Stimulated activated naive CD8-positive, alpha-beta T cell treated with anti-CD3 and anti-CD28 coated beads, Interleukin-15, Interleukin-2, amounts not matched to agents 100 ng/mL and 50 ng/mL, for 24 hours (primary cell): Measurements from ENCODE around the gene PTPRZ1.

Source experiments
- H3K27ac Mint-ChIP-seq: one replicate; pipeline ENCODE4 v1.8.0; 2021; ENCODE audit warnings: mild to moderate bottlenecking, mixed read lengths
- H3K27me3 Mint-ChIP-seq: one replicate; pipeline ENCODE4 v1.8.0; 2021; ENCODE audit warnings: mixed read lengths
- H3K36me3 Mint-ChIP-seq: one replicate; pipeline ENCODE4 v1.8.0; 2021; ENCODE audit warnings: low read depth, mixed read lengths
- H3K4me1 Mint-ChIP-seq: one replicate; pipeline ENCODE4 v1.8.0; 2021; ENCODE audit warnings: low read depth, mixed read lengths
- H3K4me3 Mint-ChIP-seq: one replicate; pipeline ENCODE4 v1.8.0; 2021; ENCODE audit warnings: mild to moderate bottlenecking, mixed read lengths
- H3K9me3 Mint-ChIP-seq: one replicate; pipeline ENCODE4 v1.8.0; 2021; ENCODE audit warnings: mixed read lengths

Gene PTPRZ1

GRCh38 chr7:122072272-122072671, 199.3 kb downstream of the PTPRZ1 start:
- H3K4me3 Mint-ChIP-seq, result no peak overlapping the region
- H3K27me3 Mint-ChIP-seq, result no peaks in the 10 kb centered on the region
- H3K4me1 Mint-ChIP-seq, result no peaks in the 10 kb centered on the region
- peaks cover 6% of the 10 kb centered on the region for H3K9me3 Mint-ChIP-seq
- H3K27ac Mint-ChIP-seq, result no peak overlapping the region
- H3K36me3 Mint-ChIP-seq, result no peaks in the 10 kb centered on the region

GRCh38 chr7:122072924-122073599, 200.1 kb downstream of the PTPRZ1 start:
- no peak overlapping the region for H3K27ac Mint-ChIP-seq
- H3K27me3 Mint-ChIP-seq, result no peaks in the 10 kb centered on the region
- no peaks in the 10 kb centered on the region for H3K36me3 Mint-ChIP-seq
- H3K4me1 Mint-ChIP-seq, result no peaks in the 10 kb centered on the region
- no peak overlapping the region for H3K4me3 Mint-ChIP-seq
- H3K9me3 Mint-ChIP-seq, result peaks cover 6% of the 10 kb centered on the region

DNA sequence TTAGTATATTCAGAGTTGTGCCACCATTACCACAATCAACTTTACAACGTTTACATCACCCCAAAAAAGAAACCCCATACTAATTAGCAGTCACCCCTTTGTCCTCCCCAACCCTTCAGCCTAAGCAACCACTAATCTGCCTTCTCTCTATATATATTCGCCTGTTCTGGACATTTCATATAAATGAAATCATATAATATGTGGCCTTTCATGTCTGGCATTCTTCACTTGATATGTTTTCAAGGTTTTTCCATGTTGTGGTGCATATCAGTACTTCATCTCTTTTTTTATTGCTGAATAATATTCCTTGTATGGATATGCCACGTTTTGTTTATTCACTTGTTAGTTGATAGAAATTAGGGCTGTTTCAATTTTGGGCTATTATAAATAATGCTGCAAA, 200.7 kb downstream of the PTPRZ1 start:
- no peak overlapping the region for H3K27ac Mint-ChIP-seq
- H3K27me3 Mint-ChIP-seq, result no peaks in the 10 kb centered on the region
- H3K4me3 Mint-ChIP-seq, result no peak overlapping the region
- no peaks in the 10 kb centered on the region for H3K36me3 Mint-ChIP-seq
- H3K4me1 Mint-ChIP-seq, result no peaks in the 10 kb centered on the region
- H3K9me3 Mint-ChIP-seq, result peaks cover 6% of the 10 kb centered on the region

DNA sequence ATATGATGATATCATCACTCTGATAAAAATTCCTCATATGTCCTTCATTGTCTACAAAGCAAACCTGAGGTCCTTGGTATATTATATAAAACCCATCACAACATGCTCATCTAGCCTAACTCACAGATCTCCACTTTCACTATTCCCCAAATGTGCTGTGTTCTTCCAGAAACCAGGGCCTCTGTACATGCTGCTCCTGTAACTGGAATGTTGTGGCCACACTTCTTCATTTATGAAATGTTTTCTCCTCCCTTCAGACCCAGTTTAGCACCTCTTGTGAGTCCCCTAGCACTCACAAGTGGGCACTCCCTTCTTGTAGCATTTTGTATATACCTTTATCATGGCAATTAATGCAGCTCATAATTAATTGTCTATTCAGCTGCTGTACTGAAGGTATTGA, 209.2 kb downstream of the PTPRZ1 start:
- Mint-ChIP-seq H3K9me3 (no peaks in the 10 kb centered on the region), H3K36me3 (no peaks in the 10 kb centered on the region), H3K4me1 (no peaks in the 10 kb centered on the region), H3K27ac (no peak overlapping the region), H3K4me3 (no peak overlapping the region), H3K27me3 (no peaks in the 10 kb centered on the region)

DNA sequence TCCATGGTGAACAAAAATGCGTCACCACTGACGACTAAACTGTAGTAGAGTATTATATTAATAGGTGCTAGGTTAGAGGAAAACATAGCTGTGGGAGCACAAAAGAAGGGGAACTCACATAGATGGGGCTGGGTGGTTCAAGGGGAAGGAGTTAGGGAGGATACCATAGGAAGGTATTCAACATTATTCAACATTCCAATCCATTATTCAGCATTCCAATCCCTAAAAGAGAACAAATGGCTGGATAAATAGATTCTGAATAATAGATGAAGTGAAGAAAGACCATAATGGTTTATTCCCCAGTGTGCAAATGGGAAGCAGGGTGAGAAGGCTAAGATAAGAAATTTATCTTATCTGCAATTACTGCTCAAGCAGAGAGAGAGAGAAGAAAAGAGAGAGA, 209.7 kb downstream of the PTPRZ1 start:
- no peaks in the 10 kb centered on the region for H3K27me3 Mint-ChIP-seq
- H3K27ac Mint-ChIP-seq, result no peak overlapping the region
- no peak overlapping the region for H3K4me3 Mint-ChIP-seq
- no peaks in the 10 kb centered on the region for H3K4me1 Mint-ChIP-seq
- H3K9me3 Mint-ChIP-seq, result no peaks in the 10 kb centered on the region
- no peaks in the 10 kb centered on the region for H3K36me3 Mint-ChIP-seq

- Mint-ChIP-seq H3K27me3 (no peaks in the 10 kb centered on the region), H3K4me1 (no peaks in the 10 kb centered on the region), H3K36me3 (no peaks in the 10 kb centered on the region), H3K9me3 (no peaks in the 10 kb centered on the region), H3K4me3 (no peak overlapping the region), H3K27ac (no peak overlapping the region)
These were observed 220.2 kb downstream of the PTPRZ1 start for GRCh38 chr7:122092964-122093797.

GRCh38 chr7:122094549-122094948, 221.6 kb downstream of the PTPRZ1 start:
- Mint-ChIP-seq H3K27me3 (no peaks in the 10 kb centered on the region), H3K4me3 (no peak overlapping the region)

GRCh38 chr7:122095642-122096041, 222.7 kb downstream of the PTPRZ1 start:
- H3K4me3 Mint-ChIP-seq, result no peak overlapping the region
- H3K27ac Mint-ChIP-seq, result no peak overlapping the region
- no peaks in the 10 kb centered on the region for H3K9me3 Mint-ChIP-seq
- no peaks in the 10 kb centered on the region for H3K4me1 Mint-ChIP-seq
- no peaks in the 10 kb centered on the region for H3K27me3 Mint-ChIP-seq
- H3K36me3 Mint-ChIP-seq, result no peaks in the 10 kb centered on the region

More at GRCh38 chr7:122094549-122094948, 221.6 kb downstream of the PTPRZ1 start:
- Mint-ChIP-seq H3K27ac (no peak overlapping the region), H3K4me1 (no peaks in the 10 kb centered on the region), H3K9me3 (no peaks in the 10 kb centered on the region), H3K36me3 (no peaks in the 10 kb centered on the region)

GRCh38 chr7:122100021-122100420, 227.1 kb downstream of the PTPRZ1 start:
- peaks cover 5% of the 10 kb centered on the region for H3K9me3 Mint-ChIP-seq
- H3K27me3 Mint-ChIP-seq, result no peaks in the 10 kb centered on the region
- H3K4me1 Mint-ChIP-seq, result no peaks in the 10 kb centered on the region
- no peak overlapping the region for H3K4me3 Mint-ChIP-seq
- no peaks in the 10 kb centered on the region for H3K36me3 Mint-ChIP-seq
- H3K27ac Mint-ChIP-seq, result no peak overlapping the region

DNA sequence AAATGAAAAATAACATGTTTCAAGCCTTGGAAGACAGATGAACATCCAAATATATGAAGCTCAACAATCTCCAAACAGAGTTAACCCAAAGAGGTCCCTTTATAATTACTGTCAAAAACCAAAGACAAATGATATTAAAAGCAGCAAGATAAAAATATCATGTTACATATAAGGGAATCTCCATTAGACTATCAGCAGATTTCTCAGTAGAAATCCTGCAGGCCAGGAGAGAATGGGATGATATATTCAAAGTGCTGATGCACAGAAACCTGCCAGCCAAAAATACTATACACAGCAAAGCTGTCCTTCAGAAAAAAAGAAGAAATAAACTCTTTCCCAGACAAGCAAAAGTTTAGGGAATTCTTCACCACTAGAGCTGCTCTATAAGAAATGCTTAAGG, 230.1 kb downstream of the PTPRZ1 start:
- Mint-ChIP-seq H3K27ac (no peak overlapping the region), H3K4me1 (no peaks in the 10 kb centered on the region), H3K4me3 (no peak overlapping the region), H3K27me3 (no peaks in the 10 kb centered on the region), H3K36me3 (no peaks in the 10 kb centered on the region), H3K9me3 (peaks cover 21% of the 10 kb centered on the region)
